ENCODE data around the gene PPIP5K2. TPM values are rescaled to one million over a fixed set of nuclear protein-coding genes. Genes with fewer than 3 reads are reported as not detected.

The PPIP5K2 gene
- total RNA-seq, 1 experiment from 2014 or later, result 44.8 TPM

DNA sequence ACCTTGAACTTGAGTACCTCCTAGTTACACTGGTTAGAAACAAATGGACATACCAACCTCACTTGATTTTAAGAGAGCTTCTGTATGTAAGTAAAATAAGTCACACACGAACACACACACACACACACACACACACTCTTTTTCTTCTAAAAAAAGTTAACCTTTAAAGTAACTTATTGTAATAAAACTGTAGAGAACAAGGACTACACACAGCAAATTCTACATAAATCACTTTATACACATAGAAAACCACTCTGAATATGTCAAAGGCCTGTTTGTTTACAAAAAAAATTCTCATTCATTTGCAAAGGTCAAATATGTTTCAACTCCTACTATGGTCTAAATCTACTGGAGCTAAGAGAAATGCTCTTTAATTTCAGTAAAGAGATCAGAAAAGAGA, 29.3 kb upstream of the PPIP5K2 start:
- H3K4me3 ChIP-seq (ENCODE audit: low read depth, low read length), result no peak overlapping the region
- H3K9me3 ChIP-seq, result no peaks in the 10 kb centered on the region
- Mint-ChIP-seq H3K27ac (ENCODE audit: unreplicated experiment) (no peak overlapping the region), H3K4me1 (ENCODE audit: low read depth, unreplicated experiment) (peaks cover 12% of the 10 kb centered on the region), H3K4me3 (ENCODE audit: unreplicated experiment) (no peak overlapping the region), H3K27me3 (ENCODE audit: insufficient read depth, unreplicated experiment) (no peaks in the 10 kb centered on the region), H3K36me3 (ENCODE audit: insufficient read depth, unreplicated experiment) (no peaks in the 10 kb centered on the region), H3K9me3 (ENCODE audit: unreplicated experiment) (no peaks in the 10 kb centered on the region)
- ChIA-PET POLR2A (no interaction called here), CTCF (no interaction called here)
- no peak for TF ChIP-seq CTCF (IDR thresholded peaks at IDR 0.05; ENCODE audit: insufficient read depth in 1 of 2, low read depth in 1 of 2, low read length in 1 of 2, severe bottlenecking in 1 of 2, unreplicated experiment in 1 of 2)
- H3K36me3 ChIP-seq (ENCODE audit: control insufficient read depth, insufficient read depth, low read length), result no peaks in the 10 kb centered on the region
- no peak for DNase-seq
- no TSS peak for BruUV-seq (replicated peaks)
- no peaks in the 10 kb centered on the region for H3K4me1 ChIP-seq
- H3K27me3 ChIP-seq (replicated peaks; ENCODE audit: control insufficient read depth, insufficient read depth, low read length), result no peaks in the 10 kb centered on the region
- intact Hi-C loops (cut with micrococcal nuclease; ENCODE audit: unreplicated experiment), result no loop called here

DNA sequence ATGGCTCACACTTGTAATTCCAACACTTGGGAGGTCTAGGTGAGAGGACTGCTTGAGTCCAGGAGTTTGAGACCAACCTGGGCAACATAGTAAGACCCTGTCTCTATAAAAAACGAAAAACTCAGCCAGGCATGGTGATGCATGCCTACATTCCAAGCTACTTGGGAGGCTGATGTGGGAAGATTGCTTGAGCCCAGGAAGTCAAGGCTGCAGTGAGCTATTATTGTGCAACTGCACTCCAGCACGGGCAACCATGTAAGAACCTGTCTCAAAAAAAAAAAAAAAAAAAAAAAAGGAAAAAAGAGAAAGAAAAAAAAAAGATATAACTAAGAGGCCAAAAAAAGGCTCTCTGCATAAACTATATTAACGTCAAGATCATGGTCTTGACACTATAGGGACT, 27.4 kb upstream of the PPIP5K2 start:
- H3K4me3 Mint-ChIP-seq (ENCODE audit: unreplicated experiment), result no peak overlapping the region
- H3K27me3 ChIP-seq (replicated peaks; ENCODE audit: control insufficient read depth, insufficient read depth, low read length), result no peaks in the 10 kb centered on the region
- intact Hi-C loops (cut with micrococcal nuclease; ENCODE audit: unreplicated experiment), result no loop called here
- H3K4me3 ChIP-seq (ENCODE audit: low read depth, low read length), result no peak overlapping the region
- no TSS peak for BruUV-seq (replicated peaks)
- DNase-seq, result no peak
- no peaks in the 10 kb centered on the region for H3K36me3 Mint-ChIP-seq (ENCODE audit: insufficient read depth, unreplicated experiment)
- no peaks in the 10 kb centered on the region for H3K9me3 ChIP-seq
- peaks cover 12% of the 10 kb centered on the region for H3K4me1 Mint-ChIP-seq (ENCODE audit: low read depth, unreplicated experiment)
- H3K4me1 ChIP-seq, result no peaks in the 10 kb centered on the region
- H3K9me3 Mint-ChIP-seq (ENCODE audit: unreplicated experiment), result no peaks in the 10 kb centered on the region
- H3K27me3 Mint-ChIP-seq (ENCODE audit: insufficient read depth, unreplicated experiment), result no peaks in the 10 kb centered on the region
- no peaks in the 10 kb centered on the region for H3K36me3 ChIP-seq (ENCODE audit: control insufficient read depth, insufficient read depth, low read length)
- no peak for TF ChIP-seq CTCF (IDR thresholded peaks at IDR 0.05; ENCODE audit: insufficient read depth in 1 of 2, low read depth in 1 of 2, low read length in 1 of 2, severe bottlenecking in 1 of 2, unreplicated experiment in 1 of 2)
- no peak overlapping the region for H3K27ac Mint-ChIP-seq (ENCODE audit: unreplicated experiment)
- POLR2A ChIA-PET, result no interaction called here
- CTCF ChIA-PET, result no interaction called here

- CTCF ChIA-PET, result interaction anchor here (0.7 kb wide), 1 partner anchor 62 kb away, joined by 3 read pairs; no protein-coding TSS in a partner anchor
- peaks cover 12% of the 10 kb centered on the region for H3K4me1 Mint-ChIP-seq (ENCODE audit: low read depth, unreplicated experiment)
- no peaks in the 10 kb centered on the region for H3K27me3 Mint-ChIP-seq (ENCODE audit: insufficient read depth, unreplicated experiment)
- Histone ChIP-seq H3K4me3 (ENCODE audit: low read depth, low read length) (no peak overlapping the region), H3K36me3 (ENCODE audit: control insufficient read depth, insufficient read depth, low read length) (no peaks in the 10 kb centered on the region), H3K9me3 (no peaks in the 10 kb centered on the region), H3K4me1 (no peaks in the 10 kb centered on the region), H3K27me3 (replicated peaks; ENCODE audit: control insufficient read depth, insufficient read depth, low read length) (no peaks in the 10 kb centered on the region)
- intact Hi-C loops (cut with micrococcal nuclease; ENCODE audit: unreplicated experiment), result no loop called here
- no peak for TF ChIP-seq CTCF (IDR thresholded peaks at IDR 0.05; ENCODE audit: insufficient read depth in 1 of 2, low read depth in 1 of 2, low read length in 1 of 2, severe bottlenecking in 1 of 2, unreplicated experiment in 1 of 2)
- BruUV-seq (replicated peaks), result no TSS peak
- no peak overlapping the region for H3K27ac Mint-ChIP-seq (ENCODE audit: unreplicated experiment)
- H3K36me3 Mint-ChIP-seq (ENCODE audit: insufficient read depth, unreplicated experiment), result no peaks in the 10 kb centered on the region
- POLR2A ChIA-PET, result no interaction called here
- H3K9me3 Mint-ChIP-seq (ENCODE audit: unreplicated experiment), result no peaks in the 10 kb centered on the region
- H3K4me3 Mint-ChIP-seq (ENCODE audit: unreplicated experiment), result no peak overlapping the region
- no peak for DNase-seq
These were observed 26.4 kb upstream of the PPIP5K2 start for GRCh38 chr5:103093727-103094126.
